Keratinocyte (primary cell): ENCODE measurements around the gene TMEM217. TPM values are rescaled to one million over a fixed set of nuclear protein-coding genes. Genes with fewer than 3 reads are reported as not detected.

ENCODE experiments used
- DNase-seq: peaks from one replicate; pipeline ENCODE4 v3.0.0-alpha.2; 2011; ENCODE audit warnings: low read depth, missing footprints, low spot score
- FAIRE-seq: peaks from 2 replicates; lab custom pipeline; 2011; peaks lifted over from hg19 to GRCh38; lab: Jason Lieb, UNC
- H2AFZ ChIP-seq: 2 replicates; pipeline ENCODE4 v1.6.0; 2012; ENCODE audit warnings: low read length, control low read depth, inconsistent platforms; ENCODE audit not compliant: control insufficient read depth
- H3K27ac ChIP-seq: 2 replicates; pipeline ENCODE4 v1.5.1; 2011; ENCODE audit warnings: low read length; ENCODE audit not compliant: control insufficient read depth, insufficient read depth
- H3K27me3 ChIP-seq: 3 replicates; pipeline ENCODE4 v1.6.0; 2011; ENCODE audit warnings: low read length; ENCODE audit not compliant: control insufficient read depth, insufficient read depth; ENCODE audit errors: extremely low read depth
- H3K36me3 ChIP-seq, 2 experiments: 2 replicates in 1 of 2; 3 replicates in 1 of 2; pipeline ENCODE4 v1.5.1; 2011; ENCODE audit warnings: low read length in 2 of 2, mild to moderate bottlenecking in 1 of 2; ENCODE audit not compliant: control insufficient read depth in 2 of 2, insufficient read depth in 2 of 2; ENCODE audit errors: extremely low read depth in 1 of 2
- H3K4me1 ChIP-seq: 3 replicates; pipeline ENCODE4 v1.5.1; 2011; ENCODE audit warnings: low read length; ENCODE audit not compliant: control insufficient read depth, insufficient read depth; ENCODE audit errors: extremely low read depth
- H3K4me2 ChIP-seq: 3 replicates; pipeline ENCODE4 v1.6.0; 2011; ENCODE audit warnings: low read depth, low read length; ENCODE audit not compliant: control insufficient read depth, insufficient read depth; ENCODE audit errors: extremely low read depth
- H3K4me3 ChIP-seq, 3 experiments: fragments of 200-600 bp in 1 of 3; sonication (generic) in 1 of 3; 2 replicates in 2 of 3; 3 replicates in 1 of 3; pipeline ENCODE4 v1.5.1; 2011 to 2016; ENCODE audit warnings: low read length in 3 of 3, mild to moderate bottlenecking in 3 of 3, control low read depth in 2 of 3, inconsistent platforms in 1 of 3, low read depth in 1 of 3, mixed read lengths in 1 of 3, mixed run types in 1 of 3, moderate library complexity in 1 of 3; ENCODE audit not compliant: control insufficient read depth in 2 of 3, insufficient read depth in 2 of 3; ENCODE audit errors: extremely low read depth in 1 of 3
- H3K79me2 ChIP-seq: 2 replicates; pipeline ENCODE4 v1.6.0; 2012; ENCODE audit warnings: low read length; ENCODE audit not compliant: control insufficient read depth, insufficient read depth
- H3K9ac ChIP-seq: 3 replicates; pipeline ENCODE4 v1.6.0; 2011; ENCODE audit warnings: low read length; ENCODE audit not compliant: control insufficient read depth, insufficient read depth; ENCODE audit errors: extremely low read depth
- H3K9me1 ChIP-seq: 3 replicates; pipeline ENCODE4 v1.6.0; 2011; ENCODE audit warnings: low read length; ENCODE audit not compliant: control insufficient read depth, insufficient read depth; ENCODE audit errors: extremely low read depth
- H3K9me3 ChIP-seq: 2 replicates; pipeline ENCODE4 v1.5.1; 2012; ENCODE audit warnings: low read depth, low read length; ENCODE audit not compliant: control insufficient read depth
- H4K20me1 ChIP-seq: 3 replicates; pipeline ENCODE4 v1.6.0; 2011; ENCODE audit warnings: low read length; ENCODE audit not compliant: control insufficient read depth, insufficient read depth; ENCODE audit errors: extremely low read depth
- EZH2 ChIP-seq: IDR thresholded peaks from one replicate; pipeline ENCODE4 v1.6.1; 2012; ENCODE audit warnings: inconsistent platforms, mild to moderate bottlenecking, low read length, moderate library complexity
- dilution Hi-C: fragments of 300-500 bp; cut with MboI; formaldehyde crosslinking; loops from one replicate; pipeline ENCODE4 v1.7.0; 2020; ENCODE audit warnings: low sequenced_read_pairs; ENCODE audit not compliant: extremely low pct_ligation_motif_present
- polyA plus RNA-seq, 5 experiments: library from polyadenylated mRNA; depleted of rRNA in 3 of 5; stranded (reverse) in 3 of 5; stranded (forward) in 1 of 5; unstranded in 1 of 5; fragments of >200 nt; gene quantifications; 1 replicate in 1 of 5; 2 replicates in 3 of 5; 3 replicates in 1 of 5; pipeline versions ENCODE4 v1.2.1 to v1.2.3, GENCODE V29; 2011 to 2012; ENCODE audit warnings: missing spikeins in 2 of 5, low read depth in 1 of 5, low replicate concordance in 1 of 5
- TF ChIP-seq, protein P1 (sequence below), 3 experiments: IDR thresholded peaks in 1 of 3; conservative IDR thresholded peaks in 1 of 3; optimal IDR thresholded peaks in 1 of 3; 2 replicates in 2 of 3; 3 replicates in 1 of 3; pipeline versions ENCODE3 to v1.5.1; 2011; ENCODE audit warnings: low read length in 3 of 3, mild to moderate bottlenecking in 3 of 3, moderate library complexity in 2 of 3, control low read depth in 1 of 3, inconsistent platforms in 1 of 3; ENCODE audit not compliant: insufficient read depth in 2 of 3; ENCODE audit errors: extremely low read depth in 1 of 3

The TMEM217 gene
- polyA plus RNA-seq, 1 donor (not counting 4 experiments of a cell fraction or from before 2014, with no cell fraction given) = 0.80 TPM

GRCh38 chr6:37260444-37260843 lies 2.5 kb upstream of the TMEM217 start:
- peaks cover 25% of the 10 kb centered on the region for H3K4me1 ChIP-seq
- H3K9me3 ChIP-seq = no peaks in the 10 kb centered on the region
- dilution Hi-C loops = no loop called here
- no peak for TF ChIP-seq EZH2
- TF ChIP-seq, protein P1, sequence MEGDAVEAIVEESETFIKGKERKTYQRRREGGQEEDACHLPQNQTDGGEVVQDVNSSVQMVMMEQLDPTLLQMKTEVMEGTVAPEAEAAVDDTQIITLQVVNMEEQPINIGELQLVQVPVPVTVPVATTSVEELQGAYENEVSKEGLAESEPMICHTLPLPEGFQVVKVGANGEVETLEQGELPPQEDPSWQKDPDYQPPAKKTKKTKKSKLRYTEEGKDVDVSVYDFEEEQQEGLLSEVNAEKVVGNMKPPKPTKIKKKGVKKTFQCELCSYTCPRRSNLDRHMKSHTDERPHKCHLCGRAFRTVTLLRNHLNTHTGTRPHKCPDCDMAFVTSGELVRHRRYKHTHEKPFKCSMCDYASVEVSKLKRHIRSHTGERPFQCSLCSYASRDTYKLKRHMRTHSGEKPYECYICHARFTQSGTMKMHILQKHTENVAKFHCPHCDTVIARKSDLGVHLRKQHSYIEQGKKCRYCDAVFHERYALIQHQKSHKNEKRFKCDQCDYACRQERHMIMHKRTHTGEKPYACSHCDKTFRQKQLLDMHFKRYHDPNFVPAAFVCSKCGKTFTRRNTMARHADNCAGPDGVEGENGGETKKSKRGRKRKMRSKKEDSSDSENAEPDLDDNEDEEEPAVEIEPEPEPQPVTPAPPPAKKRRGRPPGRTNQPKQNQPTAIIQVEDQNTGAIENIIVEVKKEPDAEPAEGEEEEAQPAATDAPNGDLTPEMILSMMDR (optimal IDR thresholded peaks at IDR 0.05 in 1 of 3, IDR thresholded peaks at IDR 0.05 in 1 of 3, conservative IDR thresholded peaks at IDR 0.05 in 1 of 3; ENCODE audit: extremely low read depth in 1 of 3, insufficient read depth in 2 of 3, low read length in 3 of 3) = no peak
- no peak overlapping the region for H2AFZ ChIP-seq
- no peak for DNase-seq
- H3K27me3 ChIP-seq = no peaks in the 10 kb centered on the region
- H3K4me3 ChIP-seq = no peak overlapping the region
- peaks cover 0 to 4% of the 10 kb centered on the region in 2 experiments for H3K36me3 ChIP-seq
- no peak overlapping the region for H3K4me2 ChIP-seq
- FAIRE-seq = no peak
- H3K79me2 ChIP-seq = peaks cover 65% of the 10 kb centered on the region
- no peak overlapping the region for H3K9ac ChIP-seq
- peaks cover 3% of the 10 kb centered on the region for H3K9me1 ChIP-seq
- no peak overlapping the region for H3K27ac ChIP-seq
- no peaks in the 10 kb centered on the region for H4K20me1 ChIP-seq

DNA sequence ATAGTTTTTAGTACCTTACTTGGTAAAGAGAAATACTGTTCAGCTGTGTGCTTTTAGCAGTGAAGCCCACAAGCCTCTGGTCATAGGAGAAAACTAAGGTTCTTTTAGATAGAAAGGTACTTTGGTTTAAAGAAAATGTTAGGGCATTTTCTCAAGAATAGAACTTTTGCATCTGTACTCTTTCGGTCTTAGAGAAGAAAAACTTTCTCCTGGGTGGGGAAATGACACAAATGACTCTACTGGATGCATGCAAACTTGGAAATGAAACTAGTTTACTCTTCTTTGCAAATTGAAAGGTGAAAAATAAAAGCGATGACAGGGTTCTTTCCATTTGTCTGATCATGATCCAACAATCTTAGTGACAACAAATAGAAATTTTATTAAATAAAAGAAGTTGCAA lies 2.1 kb upstream of the TMEM217 start:
- Histone ChIP-seq H4K20me1 (no peaks in the 10 kb centered on the region), H3K27ac (no peak overlapping the region), H3K9me1 (peaks cover 3% of the 10 kb centered on the region), H3K9me3 (no peaks in the 10 kb centered on the region), H3K4me2 (no peak overlapping the region), H2AFZ (no peak overlapping the region), H3K36me3 (peaks cover 0 to 4% of the 10 kb centered on the region in 2 experiments), H3K4me1 (peaks cover 25% of the 10 kb centered on the region), H3K4me3 (no peak overlapping the region), H3K79me2 (peaks cover 61% of the 10 kb centered on the region), H3K27me3 (no peaks in the 10 kb centered on the region), H3K9ac (no peak overlapping the region)
- TF ChIP-seq EZH2 = no peak
- TF ChIP-seq, protein P1 (optimal IDR thresholded peaks at IDR 0.05 in 1 of 3, IDR thresholded peaks at IDR 0.05 in 1 of 3, conservative IDR thresholded peaks at IDR 0.05 in 1 of 3; ENCODE audit: extremely low read depth in 1 of 3, insufficient read depth in 2 of 3, low read length in 3 of 3) = no peak
- DNase-seq = no peak
- no peak for FAIRE-seq
- dilution Hi-C loops = no loop called here
